ENCODE results near the gene THEMIS2. TPM values are rescaled to one million over a fixed set of nuclear protein-coding genes. Genes with fewer than 3 reads are reported as not detected.

The THEMIS2 gene
- total and polyA plus RNA-seq, 10 of the 15 experiments (the other 5 are each of a cell fraction or from before 2014, with no cell fraction given): 9.1 to 114 (median 38.3) TPM

- no peak for TF ChIP-seq GATAD2B (conservative IDR thresholded peaks at IDR 0.05; ENCODE audit: low read depth)
- TF ChIP-seq TCF3 (IDR thresholded peaks at IDR 0.05; ENCODE audit: borderline replicate concordance, insufficient read depth, low read depth, low read length): no peak
- no peak for TF ChIP-seq KLF5 (IDR thresholded peaks at IDR 0.05; ENCODE audit: partially characterized antibody)
- TF ChIP-seq ZNF274 (IDR thresholded peaks at IDR 0.05; ENCODE audit: insufficient read depth, insufficient read length): no peak
- TF ChIP-seq NR2C2 (IDR thresholded peaks at IDR 0.05; ENCODE audit: borderline replicate concordance, control insufficient read depth, insufficient read length, low read depth): no peak
- no peak for TF ChIP-seq CTCF (IDR thresholded peaks at IDR 0.05 in 2 of 3, conservative IDR thresholded peaks at IDR 0.05 in 1 of 3; ENCODE audit: control insufficient read depth in 2 of 3, extremely low read depth in 1 of 3, insufficient read depth in 1 of 3, low read depth in 3 of 3, low read length in 3 of 3)
- no peak for TF ChIP-seq ZBED1 (IDR thresholded peaks at IDR 0.05; ENCODE audit: borderline replicate concordance)
- TF ChIP-seq CHD2 (IDR thresholded peaks at IDR 0.05; ENCODE audit: borderline replicate concordance, low read depth, low read length): 0 out of 2 replicates have a peak, but pooled peaks have one; percentile 34
- TF ChIP-seq FOXM1 (IDR thresholded peaks at IDR 0.05; ENCODE audit: low read depth, low read length): no peak
- peak; percentile 70 for TF ChIP-seq NKRF (conservative IDR thresholded peaks at IDR 0.05)
- no peak for TF ChIP-seq IRF5 (IDR thresholded peaks at IDR 0.05; ENCODE audit: borderline replicate concordance)
- no peak for TF ChIP-seq ATF2 (IDR thresholded peaks at IDR 0.05; ENCODE audit: low read length)
- no peak for TF ChIP-seq ZBTB11 (CRISPR knock-in tag; IDR thresholded peaks at IDR 0.05)
- TF ChIP-seq ELK1 (IDR thresholded peaks at IDR 0.05; ENCODE audit: low read depth, low read length): no peak
- TF ChIP-seq MXI1 (IDR thresholded peaks at IDR 0.05; ENCODE audit: low read depth, low read length): peak; percentile 78
- TF ChIP-seq NFYB (IDR thresholded peaks at IDR 0.05; ENCODE audit: insufficient read depth, low read depth, low read length): no peak
- peak; percentile 44; the same call in 1 of the 2 replicates for TF ChIP-seq RBBP5 (conservative IDR thresholded peaks at IDR 0.05)
These were observed 41.5 kb upstream of the THEMIS2 start, which contains the start of gene PPP1R8 (continued) for GRCh38 chr1:27830621-27831440.

Measured in GM12878 (cell line).